Tibial nerve (tissue), 4 donors: ENCODE results near the gene EFHC2. TPM values are rescaled to one million over a fixed set of nuclear protein-coding genes. Genes with fewer than 3 reads are reported as not detected.
"Not testable (repeated sequence)": the region's sequence is repeated elsewhere in the genome, so short reads cannot be mapped to it uniquely, and the experiment has no call there.

Experiments
- DNase-seq, 2 donors: peaks; one replicate each; pipeline ENCODE4 v3.0.0-alpha.2; 2019; ENCODE audit warnings: low spot score in 2 of 2
- H3K27ac ChIP-seq, 4 donors: fragments of 200-600 bp; sonication (generic) in 3 of 4; one replicate each; pipeline ENCODE4 v1.5.1; 2017 to 2019; ENCODE audit warnings: mild to moderate bottlenecking in 1 of 4
- H3K27me3 ChIP-seq, 2 donors: fragments of 200-600 bp; sonication (generic) in 1 of 2; one replicate each; pipeline versions ENCODE4 v1.5.1 to v1.6.0; 2017 to 2019
- H3K36me3 ChIP-seq, 3 donors: fragments of 200-600 bp; sonication (generic); one replicate each; pipeline ENCODE4 v1.5.1; 2018 to 2019
- H3K4me1 ChIP-seq, 4 donors: fragments of 200-600 bp; sonication (generic) in 3 of 4; one replicate each; pipeline ENCODE4 v1.5.1; 2017 to 2019
- H3K4me3 ChIP-seq, 4 donors: fragments of 200-600 bp; sonication (generic) in 3 of 4; one replicate each; pipeline ENCODE4 v1.5.1; 2017 to 2019; ENCODE audit warnings: mild to moderate bottlenecking in 1 of 4, moderate library complexity in 1 of 4
- H3K9me3 ChIP-seq, 4 donors: fragments of 200-600 bp; sonication (generic) in 3 of 4; one replicate each; pipeline ENCODE4 v1.5.1; 2017 to 2019
- EP300 ChIP-seq, 2 donors: sonication (generic); formaldehyde crosslinking; IDR thresholded peaks; one replicate each; pipeline ENCODE4 v1.6.1; 2017; ENCODE audit warnings: antibody characterized with exemption in 2 of 2, mild to moderate bottlenecking in 1 of 2
- POLR2A ChIP-seq, 2 donors: fragments of 450-650 bp; IDR thresholded peaks; one replicate each; pipeline ENCODE4 v1.6.1; 2017; ENCODE audit warnings: antibody characterized with exemption in 2 of 2, mild to moderate bottlenecking in 2 of 2, moderate library complexity in 2 of 2
- WGBS, 2 donors: methylation state at CpG; one replicate each; pipeline ENCODE4 v1.1.5; 2018; 5-methylcytosine and 5-hydroxymethylcytosine counted together
- total RNA-seq, 4 donors: library from RNA; depleted of rRNA; stranded (reverse); fragments of >200 nt; gene quantifications; one replicate each; pipeline ENCODE4 v1.1.0, GENCODE V29; 2016
- TF ChIP-seq, protein P1 (sequence below), 5 experiments: fragments of 200-600 bp in 3 of 5; fragments of 450-650 bp in 2 of 5; sonication (generic) in 3 of 5; IDR thresholded peaks; one replicate each; pipeline ENCODE4 v1.5.1; 2016 to 2019; ENCODE audit warnings: antibody characterized with exemption in 5 of 5, mild to moderate bottlenecking in 3 of 5, moderate library complexity in 2 of 5

The EFHC2 gene
- total RNA-seq, 4 donors from 2014 or later = 2.5 to 5.2 (median 4.0) TPM

DNA sequence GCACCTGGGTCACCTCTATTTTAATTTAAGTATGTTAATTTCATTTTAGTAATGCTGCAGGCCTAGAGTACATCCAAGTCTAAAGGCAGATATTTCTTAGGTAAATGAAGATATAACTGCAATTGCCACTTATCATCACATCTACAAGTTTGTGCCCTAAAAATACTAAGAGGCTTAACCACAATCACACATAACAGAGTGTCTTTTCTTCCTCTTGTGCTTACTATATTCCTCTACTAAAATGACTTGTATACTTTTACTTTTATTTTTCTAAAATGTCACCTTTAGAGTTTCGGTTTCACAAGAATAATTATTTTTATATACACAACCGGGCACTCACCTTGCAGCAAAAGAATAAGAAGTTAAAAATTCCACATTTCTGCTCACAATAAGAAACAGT lies 77.9 kb downstream of the EFHC2 start:
- Histone ChIP-seq H3K9me3 (no peaks in the 10 kb centered on the region), H3K4me3 (no peak overlapping the region), H3K4me1 (no peaks in the 10 kb centered on the region), H3K27ac (no peak overlapping the region), H3K36me3 (no peaks in the 10 kb centered on the region), H3K27me3 (no peaks in the 10 kb centered on the region)
- 72 to 83% methylated on average over 2 of the region's 2 CpGs for WGBS, 2 donors
- no peak for DNase-seq
- TF ChIP-seq, protein P1, sequence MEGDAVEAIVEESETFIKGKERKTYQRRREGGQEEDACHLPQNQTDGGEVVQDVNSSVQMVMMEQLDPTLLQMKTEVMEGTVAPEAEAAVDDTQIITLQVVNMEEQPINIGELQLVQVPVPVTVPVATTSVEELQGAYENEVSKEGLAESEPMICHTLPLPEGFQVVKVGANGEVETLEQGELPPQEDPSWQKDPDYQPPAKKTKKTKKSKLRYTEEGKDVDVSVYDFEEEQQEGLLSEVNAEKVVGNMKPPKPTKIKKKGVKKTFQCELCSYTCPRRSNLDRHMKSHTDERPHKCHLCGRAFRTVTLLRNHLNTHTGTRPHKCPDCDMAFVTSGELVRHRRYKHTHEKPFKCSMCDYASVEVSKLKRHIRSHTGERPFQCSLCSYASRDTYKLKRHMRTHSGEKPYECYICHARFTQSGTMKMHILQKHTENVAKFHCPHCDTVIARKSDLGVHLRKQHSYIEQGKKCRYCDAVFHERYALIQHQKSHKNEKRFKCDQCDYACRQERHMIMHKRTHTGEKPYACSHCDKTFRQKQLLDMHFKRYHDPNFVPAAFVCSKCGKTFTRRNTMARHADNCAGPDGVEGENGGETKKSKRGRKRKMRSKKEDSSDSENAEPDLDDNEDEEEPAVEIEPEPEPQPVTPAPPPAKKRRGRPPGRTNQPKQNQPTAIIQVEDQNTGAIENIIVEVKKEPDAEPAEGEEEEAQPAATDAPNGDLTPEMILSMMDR (IDR thresholded peaks at IDR 0.05) = no peak
- TF ChIP-seq EP300 (IDR thresholded peaks at IDR 0.05) (no peak), POLR2A (IDR thresholded peaks at IDR 0.05) (no peak)

DNA sequence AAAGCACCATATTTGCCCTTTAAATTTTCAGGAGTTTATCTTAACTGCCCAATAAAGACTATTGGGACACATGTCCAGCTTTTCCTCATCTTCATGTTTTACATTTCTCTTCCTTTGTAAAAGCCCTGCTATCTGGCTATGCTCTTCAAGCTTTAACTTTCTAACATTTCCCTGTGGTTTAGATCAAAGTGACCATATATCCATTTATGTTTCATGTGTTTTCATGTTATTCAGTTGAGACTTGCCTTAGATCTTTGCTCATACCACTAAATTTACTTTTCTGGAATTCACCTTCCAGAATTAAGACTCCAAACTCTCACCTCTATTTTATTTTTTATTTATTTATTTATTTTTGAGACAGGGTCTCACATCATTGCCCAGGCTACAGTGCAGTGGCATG lies 78.5 kb downstream of the EFHC2 start:
- no peak overlapping the region for H3K27ac ChIP-seq
- no peak for TF ChIP-seq POLR2A (IDR thresholded peaks at IDR 0.05)
- DNase-seq = no peak
- no peaks in the 10 kb centered on the region for H3K4me1 ChIP-seq
- H3K36me3 ChIP-seq = no peaks in the 10 kb centered on the region
- no peak overlapping the region for H3K4me3 ChIP-seq
- no peaks in the 10 kb centered on the region for H3K27me3 ChIP-seq
- H3K9me3 ChIP-seq = no peaks in the 10 kb centered on the region

DNA sequence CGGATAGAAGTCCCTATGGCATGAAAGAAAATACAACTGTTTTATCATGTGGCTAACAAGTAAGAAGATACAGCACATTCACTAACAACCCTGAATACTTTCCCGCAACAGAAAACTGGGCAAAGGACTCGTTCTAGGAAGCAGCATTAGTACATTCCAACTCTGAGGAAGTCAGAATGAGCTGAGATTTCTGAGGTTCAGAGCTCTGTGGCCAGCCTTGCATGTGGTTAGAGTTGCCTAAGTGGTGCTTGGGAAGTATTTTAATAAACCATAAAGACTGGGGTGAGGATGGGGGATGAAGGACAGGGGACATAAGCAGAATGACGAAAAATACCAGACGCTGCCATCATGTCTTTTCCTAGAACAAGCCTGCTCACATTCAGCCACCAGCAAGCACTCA lies 82.2 kb downstream of the EFHC2 start:
- Histone ChIP-seq H3K4me1 (no peaks in the 10 kb centered on the region), H3K27me3 (no peaks in the 10 kb centered on the region), H3K27ac (no peak overlapping the region), H3K9me3 (no peaks in the 10 kb centered on the region), H3K4me3 (no peak overlapping the region), H3K36me3 (no peaks in the 10 kb centered on the region)
- TF ChIP-seq, protein P1 (IDR thresholded peaks at IDR 0.05) = no peak
- TF ChIP-seq EP300 (IDR thresholded peaks at IDR 0.05) (no peak), POLR2A (IDR thresholded peaks at IDR 0.05) (no peak)
- WGBS, 2 donors = 87 to 89% methylated on average over 5 of the region's 5 CpGs
- no peak for DNase-seq

- H3K27me3 ChIP-seq = no peaks in the 10 kb centered on the region
- TF ChIP-seq POLR2A (IDR thresholded peaks at IDR 0.05) (no peak), EP300 (IDR thresholded peaks at IDR 0.05) (no peak)
- TF ChIP-seq, protein P1 (IDR thresholded peaks at IDR 0.05) = no peak
These were observed 82.9 kb downstream of the EFHC2 start for GRCh38 chrX:44260609-44261008.

GRCh38 chrX:44255742-44256141 lies 87.7 kb downstream of the EFHC2 start:
- H3K4me3 ChIP-seq, H3K27ac ChIP-seq, DNase-seq, H3K9me3 ChIP-seq, H3K36me3 ChIP-seq, H3K27me3 ChIP-seq, H3K4me1 ChIP-seq: not testable (repeated sequence)
- 89 to 100% methylated on average over 2 of the region's 2 CpGs for WGBS, 2 donors

More at GRCh38 chrX:44260609-44261008, 82.9 kb downstream of the EFHC2 start:
- H3K4me3 ChIP-seq = no peak overlapping the region
- H3K36me3 ChIP-seq = no peaks in the 10 kb centered on the region
- H3K9me3 ChIP-seq = no peaks in the 10 kb centered on the region
- no peaks in the 10 kb centered on the region for H3K4me1 ChIP-seq
- no peak for DNase-seq
- H3K27ac ChIP-seq = no peak overlapping the region

GRCh38 chrX:44253575-44253942 lies 89.9 kb downstream of the EFHC2 start:
- DNase-seq = no peak
- H3K36me3 ChIP-seq = no peaks in the 10 kb centered on the region
- H3K9me3 ChIP-seq = no peaks in the 10 kb centered on the region
- peaks cover 0 to 4% of the 10 kb centered on the region in 2 donors for H3K27me3 ChIP-seq
- peak overlapping the region in 3 of 4 donors; percentile 38 to 62 (median 41) for H3K27ac ChIP-seq
- peaks cover 0 to 5% (median 0%) of the 10 kb centered on the region in 4 donors for H3K4me1 ChIP-seq
- H3K4me3 ChIP-seq = peak overlapping the region in 1 of 4 donors; percentile 26
- WGBS, 2 donors = 33 to 80% methylated on average over 1 to 4 of the region's 4 CpGs
- TF ChIP-seq POLR2A (IDR thresholded peaks at IDR 0.05) = no peak
- no peak for TF ChIP-seq EP300 (IDR thresholded peaks at IDR 0.05)
- TF ChIP-seq, protein P1 (IDR thresholded peaks at IDR 0.05) = no peak

DNA sequence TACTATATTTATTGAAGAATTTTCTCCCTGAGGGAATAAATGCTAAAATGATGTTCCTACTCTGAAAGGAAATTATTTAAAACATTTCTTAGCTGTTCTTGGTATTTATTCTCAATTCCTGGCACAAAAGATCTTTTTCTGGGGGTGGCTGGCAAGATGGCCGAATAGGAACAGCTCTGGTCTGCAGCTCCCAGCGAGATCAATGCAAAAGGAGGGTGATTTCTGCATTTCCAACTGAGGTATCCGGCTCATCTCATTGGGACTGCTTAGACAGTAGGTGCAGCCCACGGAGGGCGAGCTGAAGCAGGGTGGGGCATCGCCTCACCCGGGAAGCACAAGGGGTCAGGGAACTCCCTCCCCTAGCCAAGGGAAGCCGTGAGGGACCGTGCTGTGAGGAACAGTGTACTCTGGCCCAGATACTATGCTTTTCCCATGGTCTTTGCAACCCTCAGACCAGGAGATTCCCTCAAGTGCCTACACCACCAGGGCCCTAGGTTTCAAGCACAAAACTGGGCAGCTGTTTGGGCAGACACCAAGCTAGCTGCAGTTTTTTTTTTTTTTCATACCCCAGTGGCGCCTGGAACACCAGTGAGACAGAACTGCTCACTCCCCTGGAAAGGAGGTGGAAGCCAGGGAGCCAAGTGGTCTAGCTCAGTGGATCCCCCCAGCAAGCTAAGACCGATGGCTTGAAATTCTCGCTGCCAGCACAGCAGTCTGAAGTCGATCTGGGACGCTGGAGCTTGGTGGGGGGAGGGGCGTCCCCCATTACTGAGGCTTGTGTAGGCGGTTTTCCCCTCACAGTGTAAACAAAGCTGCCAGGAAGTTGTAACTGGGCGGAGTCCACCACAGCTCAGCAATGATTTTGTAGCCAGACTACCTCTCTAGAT lies 90.5 kb downstream of the EFHC2 start:
- not testable (repeated sequence) for H3K27me3 ChIP-seq, H3K36me3 ChIP-seq, H3K9me3 ChIP-seq, H3K4me1 ChIP-seq
- H3K4me3 ChIP-seq = peak overlapping the region in 2 of 4 donors; percentile 12 to 26
- peak; percentile 7 to 12 for DNase-seq
- WGBS, 2 donors = 8 to 25% methylated on average over 4 to 17 of the region's 17 CpGs
- peak overlapping the region in 3 of 4 donors; percentile 38 to 62 (median 41) for H3K27ac ChIP-seq
